ENCODE measurements around the gene EDEM3. TPM values are rescaled to one million over a fixed set of nuclear protein-coding genes. Genes with fewer than 3 reads are reported as not detected.

Gene EDEM3
- total RNA-seq, 1 experiment from 2014 or later, result 14.1 TPM

DNA sequence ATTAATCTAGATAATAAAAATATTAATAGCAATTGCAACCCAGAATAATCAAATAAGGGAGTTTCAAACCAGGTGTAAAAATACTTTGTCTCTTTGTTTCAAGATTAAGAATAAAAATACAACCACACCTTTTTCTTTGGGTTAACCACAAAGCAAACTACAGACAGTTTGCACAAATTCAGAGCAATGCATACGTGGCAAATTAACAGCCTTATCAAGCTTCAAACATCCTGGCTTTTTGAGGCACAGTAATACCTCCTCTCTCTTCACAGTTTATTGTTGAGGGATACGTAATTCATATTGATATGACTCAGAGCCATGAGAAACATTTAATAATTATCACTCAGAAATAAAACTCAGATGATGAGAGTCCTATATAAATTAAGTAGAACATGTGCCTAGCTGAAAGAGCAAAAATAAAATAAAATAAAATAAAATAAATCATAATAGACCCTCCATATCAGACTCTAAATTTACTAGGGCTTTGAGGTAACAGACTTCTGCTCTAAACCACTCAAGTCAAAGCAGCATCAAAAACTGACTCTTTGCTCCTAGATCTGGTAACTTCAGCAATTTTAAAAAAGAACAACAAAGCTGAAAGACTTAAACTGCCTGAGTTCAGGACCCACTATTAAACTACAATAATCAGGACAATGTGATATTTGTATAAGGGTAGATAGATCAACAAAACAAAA lies 11.4 kb downstream of the EDEM3 start:
- H3K4me3 Mint-ChIP-seq (ENCODE audit: unreplicated experiment), result no peak overlapping the region
- H3K36me3 Mint-ChIP-seq (ENCODE audit: insufficient read depth, unreplicated experiment), result no peaks in the 10 kb centered on the region
- BruUV-seq (replicated peaks), result no TSS peak
- H3K9me3 Mint-ChIP-seq (ENCODE audit: unreplicated experiment), result no peaks in the 10 kb centered on the region
- ChIA-PET POLR2A (no interaction called here), CTCF (no interaction called here)
- no peaks in the 10 kb centered on the region for H3K9me3 ChIP-seq
- TF ChIP-seq, protein P1, sequence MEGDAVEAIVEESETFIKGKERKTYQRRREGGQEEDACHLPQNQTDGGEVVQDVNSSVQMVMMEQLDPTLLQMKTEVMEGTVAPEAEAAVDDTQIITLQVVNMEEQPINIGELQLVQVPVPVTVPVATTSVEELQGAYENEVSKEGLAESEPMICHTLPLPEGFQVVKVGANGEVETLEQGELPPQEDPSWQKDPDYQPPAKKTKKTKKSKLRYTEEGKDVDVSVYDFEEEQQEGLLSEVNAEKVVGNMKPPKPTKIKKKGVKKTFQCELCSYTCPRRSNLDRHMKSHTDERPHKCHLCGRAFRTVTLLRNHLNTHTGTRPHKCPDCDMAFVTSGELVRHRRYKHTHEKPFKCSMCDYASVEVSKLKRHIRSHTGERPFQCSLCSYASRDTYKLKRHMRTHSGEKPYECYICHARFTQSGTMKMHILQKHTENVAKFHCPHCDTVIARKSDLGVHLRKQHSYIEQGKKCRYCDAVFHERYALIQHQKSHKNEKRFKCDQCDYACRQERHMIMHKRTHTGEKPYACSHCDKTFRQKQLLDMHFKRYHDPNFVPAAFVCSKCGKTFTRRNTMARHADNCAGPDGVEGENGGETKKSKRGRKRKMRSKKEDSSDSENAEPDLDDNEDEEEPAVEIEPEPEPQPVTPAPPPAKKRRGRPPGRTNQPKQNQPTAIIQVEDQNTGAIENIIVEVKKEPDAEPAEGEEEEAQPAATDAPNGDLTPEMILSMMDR (IDR thresholded peaks at IDR 0.05; ENCODE audit: insufficient read depth in 1 of 2, low read depth in 1 of 2, low read length in 1 of 2, severe bottlenecking in 1 of 2, unreplicated experiment in 1 of 2), result no peak
- H3K4me1 Mint-ChIP-seq (ENCODE audit: low read depth, unreplicated experiment), result peaks cover 9% of the 10 kb centered on the region
- DNase-seq, result no peak
- no peak overlapping the region for H3K27ac Mint-ChIP-seq (ENCODE audit: unreplicated experiment)
- no peaks in the 10 kb centered on the region for H3K36me3 ChIP-seq (ENCODE audit: control insufficient read depth, insufficient read depth, low read length)
- no peaks in the 10 kb centered on the region for H3K27me3 ChIP-seq (replicated peaks; ENCODE audit: control insufficient read depth, insufficient read depth, low read length)
- H3K4me1 ChIP-seq, result peaks cover 11% of the 10 kb centered on the region
- H3K4me3 ChIP-seq (ENCODE audit: low read depth, low read length), result no peak overlapping the region
- intact Hi-C loops (cut with micrococcal nuclease; ENCODE audit: unreplicated experiment), result no loop called here
- H3K27me3 Mint-ChIP-seq (ENCODE audit: insufficient read depth, unreplicated experiment), result no peaks in the 10 kb centered on the region

DNA sequence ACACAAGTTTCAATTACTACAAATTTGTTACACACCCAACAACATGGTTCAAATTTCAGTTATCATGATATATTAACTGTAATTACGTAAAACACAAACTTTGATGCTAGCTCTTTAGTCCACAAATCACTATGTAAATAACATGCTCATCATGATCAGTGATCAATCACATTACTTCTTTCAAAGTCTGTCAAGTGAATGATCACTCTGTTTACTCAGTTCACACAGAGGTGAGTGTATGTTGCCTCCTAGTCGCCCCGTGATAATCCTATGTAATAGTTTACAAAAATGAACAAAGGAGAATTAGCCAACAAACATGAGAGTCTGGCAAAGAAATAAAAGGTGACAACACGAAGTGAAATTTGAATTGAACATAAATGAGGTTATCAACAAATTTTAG lies 14.3 kb downstream of the EDEM3 start:
- ChIA-PET POLR2A (no interaction called here), CTCF (no interaction called here)
- H3K36me3 Mint-ChIP-seq (ENCODE audit: insufficient read depth, unreplicated experiment), result no peaks in the 10 kb centered on the region
- TF ChIP-seq, protein P1 (IDR thresholded peaks at IDR 0.05; ENCODE audit: insufficient read depth in 1 of 2, low read depth in 1 of 2, low read length in 1 of 2, severe bottlenecking in 1 of 2, unreplicated experiment in 1 of 2), result no peak
- H3K27me3 Mint-ChIP-seq (ENCODE audit: insufficient read depth, unreplicated experiment), result no peaks in the 10 kb centered on the region
- no TSS peak for BruUV-seq (replicated peaks)
- no peak overlapping the region for H3K27ac Mint-ChIP-seq (ENCODE audit: unreplicated experiment)
- H3K27me3 ChIP-seq (replicated peaks; ENCODE audit: control insufficient read depth, insufficient read depth, low read length), result no peaks in the 10 kb centered on the region
- no peak for DNase-seq
- no peaks in the 10 kb centered on the region for H3K4me1 Mint-ChIP-seq (ENCODE audit: low read depth, unreplicated experiment)
- intact Hi-C loops (cut with micrococcal nuclease; ENCODE audit: unreplicated experiment), result no loop called here
- no peaks in the 10 kb centered on the region for H3K9me3 ChIP-seq
- H3K4me3 ChIP-seq (ENCODE audit: low read depth, low read length), result no peak overlapping the region
- no peak overlapping the region for H3K4me3 Mint-ChIP-seq (ENCODE audit: unreplicated experiment)
- H3K36me3 ChIP-seq (ENCODE audit: control insufficient read depth, insufficient read depth, low read length), result no peaks in the 10 kb centered on the region
- no peaks in the 10 kb centered on the region for H3K9me3 Mint-ChIP-seq (ENCODE audit: unreplicated experiment)
- H3K4me1 ChIP-seq, result no peaks in the 10 kb centered on the region

DNA sequence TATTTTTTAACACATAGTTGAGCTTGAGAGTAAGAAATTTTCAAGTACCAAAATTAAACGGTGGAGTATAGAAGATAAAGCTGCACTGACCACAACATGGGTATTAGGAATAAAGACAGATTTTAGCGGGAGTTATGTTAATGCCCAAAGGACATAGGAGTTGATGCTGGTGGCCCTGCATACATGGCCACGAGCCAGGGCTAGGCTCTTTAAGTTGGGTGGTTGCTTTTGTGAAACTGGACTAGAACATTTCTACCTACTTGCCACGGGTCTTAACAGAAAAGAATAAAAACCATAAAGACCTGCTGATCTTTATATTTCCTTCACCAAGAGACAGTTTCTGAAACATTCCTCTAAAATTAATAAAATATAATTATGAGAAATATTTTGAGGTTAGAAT lies 14.9 kb downstream of the EDEM3 start:
- H3K27me3 Mint-ChIP-seq (ENCODE audit: insufficient read depth, unreplicated experiment), result no peaks in the 10 kb centered on the region
- Histone ChIP-seq H3K4me1 (no peaks in the 10 kb centered on the region), H3K36me3 (ENCODE audit: control insufficient read depth, insufficient read depth, low read length) (no peaks in the 10 kb centered on the region), H3K27me3 (replicated peaks; ENCODE audit: control insufficient read depth, insufficient read depth, low read length) (no peaks in the 10 kb centered on the region), H3K9me3 (no peaks in the 10 kb centered on the region), H3K4me3 (ENCODE audit: low read depth, low read length) (no peak overlapping the region)
- intact Hi-C loops (cut with micrococcal nuclease; ENCODE audit: unreplicated experiment), result no loop called here
- BruUV-seq (replicated peaks), result no TSS peak
- H3K27ac Mint-ChIP-seq (ENCODE audit: unreplicated experiment), result no peak overlapping the region
- ChIA-PET POLR2A (no interaction called here), CTCF (no interaction called here)
- H3K9me3 Mint-ChIP-seq (ENCODE audit: unreplicated experiment), result no peaks in the 10 kb centered on the region
- no peak for DNase-seq
- TF ChIP-seq, protein P1 (IDR thresholded peaks at IDR 0.05; ENCODE audit: insufficient read depth in 1 of 2, low read depth in 1 of 2, low read length in 1 of 2, severe bottlenecking in 1 of 2, unreplicated experiment in 1 of 2), result no peak
- no peaks in the 10 kb centered on the region for H3K4me1 Mint-ChIP-seq (ENCODE audit: low read depth, unreplicated experiment)
- no peak overlapping the region for H3K4me3 Mint-ChIP-seq (ENCODE audit: unreplicated experiment)
- no peaks in the 10 kb centered on the region for H3K36me3 Mint-ChIP-seq (ENCODE audit: insufficient read depth, unreplicated experiment)

Measured in Caco-2 (cell line).